ENCODE results near the gene ZC3H15. TPM values are rescaled to one million over a fixed set of nuclear protein-coding genes. Genes with fewer than 3 reads are reported as not detected.

Gene ZC3H15
- total RNA-seq, 1 experiment from 2014 or later: 86.5 TPM

DNA sequence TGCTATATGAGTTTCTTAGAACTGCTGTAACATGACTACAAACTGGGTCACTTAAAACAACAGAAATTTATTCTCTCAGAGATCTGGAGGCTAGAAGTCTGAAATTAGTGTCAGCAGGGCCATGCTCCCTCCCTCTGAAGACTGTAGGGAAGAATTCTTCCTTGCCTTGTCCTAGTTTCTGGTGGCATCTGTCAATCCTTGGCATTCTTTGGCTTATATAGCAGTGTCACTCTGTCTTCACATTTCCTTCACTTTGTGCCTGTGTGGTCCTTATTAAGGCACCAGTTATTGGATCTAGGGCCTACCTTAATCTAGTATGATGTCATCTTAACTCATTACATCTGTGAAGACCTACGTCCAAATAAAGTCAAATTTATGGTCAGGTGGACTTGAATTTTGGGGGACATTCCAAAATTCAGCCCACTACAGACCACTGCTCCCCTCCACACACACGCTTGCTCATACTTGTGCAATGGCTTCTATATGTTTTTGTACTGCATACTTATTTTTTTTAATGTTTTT lies 7.6 kb downstream of the ZC3H15 start:
- no peaks in the 10 kb centered on the region for H3K9me3 Mint-ChIP-seq (ENCODE audit: low read depth, unreplicated experiment)
- TF ChIP-seq, protein P1, sequence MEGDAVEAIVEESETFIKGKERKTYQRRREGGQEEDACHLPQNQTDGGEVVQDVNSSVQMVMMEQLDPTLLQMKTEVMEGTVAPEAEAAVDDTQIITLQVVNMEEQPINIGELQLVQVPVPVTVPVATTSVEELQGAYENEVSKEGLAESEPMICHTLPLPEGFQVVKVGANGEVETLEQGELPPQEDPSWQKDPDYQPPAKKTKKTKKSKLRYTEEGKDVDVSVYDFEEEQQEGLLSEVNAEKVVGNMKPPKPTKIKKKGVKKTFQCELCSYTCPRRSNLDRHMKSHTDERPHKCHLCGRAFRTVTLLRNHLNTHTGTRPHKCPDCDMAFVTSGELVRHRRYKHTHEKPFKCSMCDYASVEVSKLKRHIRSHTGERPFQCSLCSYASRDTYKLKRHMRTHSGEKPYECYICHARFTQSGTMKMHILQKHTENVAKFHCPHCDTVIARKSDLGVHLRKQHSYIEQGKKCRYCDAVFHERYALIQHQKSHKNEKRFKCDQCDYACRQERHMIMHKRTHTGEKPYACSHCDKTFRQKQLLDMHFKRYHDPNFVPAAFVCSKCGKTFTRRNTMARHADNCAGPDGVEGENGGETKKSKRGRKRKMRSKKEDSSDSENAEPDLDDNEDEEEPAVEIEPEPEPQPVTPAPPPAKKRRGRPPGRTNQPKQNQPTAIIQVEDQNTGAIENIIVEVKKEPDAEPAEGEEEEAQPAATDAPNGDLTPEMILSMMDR (IDR thresholded peaks at IDR 0.05; ENCODE audit: unreplicated experiment): no peak
- H3K4me1 Mint-ChIP-seq (ENCODE audit: low read depth, unreplicated experiment): peaks cover 60% of the 10 kb centered on the region
- peaks cover 37% of the 10 kb centered on the region for H3K36me3 Mint-ChIP-seq (ENCODE audit: insufficient read depth, unreplicated experiment)
- DNase-seq: no peak
- BruUV-seq (replicated peaks): no TSS peak
- CTCF ChIA-PET: no interaction called here
- H3K27ac Mint-ChIP-seq (ENCODE audit: unreplicated experiment): peak overlapping the region; percentile 31
- intact Hi-C loops (cut with micrococcal nuclease; ENCODE audit: unreplicated experiment): no loop called here
- H3K4me3 Mint-ChIP-seq (ENCODE audit: low read depth, unreplicated experiment): no peak overlapping the region
- H3K27me3 Mint-ChIP-seq (ENCODE audit: unreplicated experiment): no peaks in the 10 kb centered on the region

DNA sequence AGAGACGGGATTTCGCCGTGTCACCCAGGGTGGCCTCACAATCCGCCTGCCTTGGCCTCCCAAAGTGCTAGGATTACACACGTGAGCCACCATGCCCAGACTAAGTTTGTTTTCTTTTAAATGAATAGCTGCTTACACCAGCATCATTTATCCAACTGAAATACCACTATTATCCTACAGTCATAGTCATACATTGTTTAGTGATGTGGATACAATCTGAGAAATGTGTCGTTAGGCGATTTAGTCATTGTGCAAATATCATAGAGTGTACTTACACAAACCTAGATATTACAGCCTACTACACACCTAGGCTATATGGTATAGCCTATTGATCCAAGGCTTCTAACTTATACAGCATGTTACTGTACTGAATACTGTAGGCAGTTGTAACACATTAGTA lies 10.3 kb downstream of the ZC3H15 start:
- CTCF ChIA-PET: no interaction called here
- H3K27ac Mint-ChIP-seq (ENCODE audit: unreplicated experiment): no peak overlapping the region
- intact Hi-C loops (cut with micrococcal nuclease; ENCODE audit: unreplicated experiment): no loop called here
- H3K9me3 Mint-ChIP-seq (ENCODE audit: low read depth, unreplicated experiment): no peaks in the 10 kb centered on the region
- peaks cover 40% of the 10 kb centered on the region for H3K4me1 Mint-ChIP-seq (ENCODE audit: low read depth, unreplicated experiment)
- no TSS peak for BruUV-seq (replicated peaks)
- H3K4me3 Mint-ChIP-seq (ENCODE audit: low read depth, unreplicated experiment): no peak overlapping the region
- H3K36me3 Mint-ChIP-seq (ENCODE audit: insufficient read depth, unreplicated experiment): peaks cover 52% of the 10 kb centered on the region
- no peak for DNase-seq
- no peaks in the 10 kb centered on the region for H3K27me3 Mint-ChIP-seq (ENCODE audit: unreplicated experiment)
- TF ChIP-seq, protein P1 (IDR thresholded peaks at IDR 0.05; ENCODE audit: unreplicated experiment): no peak

DNA sequence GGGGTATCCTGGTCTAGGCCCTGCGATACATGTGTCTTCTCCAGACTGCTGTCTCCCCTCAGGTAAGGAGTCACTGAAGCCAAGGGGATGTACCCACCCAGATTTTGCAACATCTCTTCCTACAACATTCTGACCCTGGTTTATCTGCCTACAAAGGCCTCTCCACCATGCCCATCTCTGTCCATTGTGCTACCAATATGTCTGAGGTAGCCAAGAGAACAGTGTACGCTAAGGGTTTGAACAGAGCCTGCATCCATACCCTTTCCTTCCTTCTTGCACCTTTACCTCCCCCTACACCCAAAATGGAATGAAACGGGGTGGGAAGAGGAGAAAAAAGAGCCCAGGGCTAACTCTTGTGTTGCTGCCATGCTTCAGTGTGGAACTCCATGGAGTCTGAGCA lies 11.9 kb downstream of the ZC3H15 start:
- Mint-ChIP-seq H3K4me1 (ENCODE audit: low read depth, unreplicated experiment) (peaks cover 25% of the 10 kb centered on the region), H3K9me3 (ENCODE audit: low read depth, unreplicated experiment) (no peaks in the 10 kb centered on the region), H3K27ac (ENCODE audit: unreplicated experiment) (no peak overlapping the region), H3K4me3 (ENCODE audit: low read depth, unreplicated experiment) (no peak overlapping the region), H3K27me3 (ENCODE audit: unreplicated experiment) (no peaks in the 10 kb centered on the region), H3K36me3 (ENCODE audit: insufficient read depth, unreplicated experiment) (peaks cover 56% of the 10 kb centered on the region)
- CTCF ChIA-PET: no interaction called here
- DNase-seq: no peak
- TF ChIP-seq, protein P1 (IDR thresholded peaks at IDR 0.05; ENCODE audit: unreplicated experiment): no peak
- intact Hi-C loops (cut with micrococcal nuclease; ENCODE audit: unreplicated experiment): no loop called here
- no TSS peak for BruUV-seq (replicated peaks)

DNA sequence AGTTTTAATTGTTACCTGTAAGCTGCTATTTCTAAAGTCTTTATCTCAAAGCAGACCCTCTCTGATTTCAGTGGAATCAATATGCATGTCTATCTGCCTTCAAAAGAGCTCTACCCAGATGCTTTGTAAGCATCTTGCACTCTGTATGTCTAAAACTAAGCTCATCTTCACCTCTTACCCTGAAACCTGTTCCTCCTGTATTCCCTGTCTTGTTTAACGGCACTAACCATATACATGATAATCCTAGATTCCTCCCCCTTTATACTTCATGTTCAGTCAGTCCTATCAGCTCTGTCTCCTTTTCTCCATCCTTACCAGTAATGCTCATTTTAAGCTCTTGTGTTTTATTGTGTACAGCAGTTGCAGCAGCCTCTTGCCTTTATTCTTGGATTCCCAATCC lies 12.8 kb downstream of the ZC3H15 start:
- Mint-ChIP-seq H3K4me3 (ENCODE audit: low read depth, unreplicated experiment) (no peak overlapping the region), H3K27me3 (ENCODE audit: unreplicated experiment) (no peaks in the 10 kb centered on the region), H3K9me3 (ENCODE audit: low read depth, unreplicated experiment) (no peaks in the 10 kb centered on the region), H3K36me3 (ENCODE audit: insufficient read depth, unreplicated experiment) (peaks cover 52% of the 10 kb centered on the region), H3K27ac (ENCODE audit: unreplicated experiment) (peak overlapping the region; percentile 11), H3K4me1 (ENCODE audit: low read depth, unreplicated experiment) (peaks cover 19% of the 10 kb centered on the region)
- no TSS peak for BruUV-seq (replicated peaks)
- TF ChIP-seq, protein P1 (IDR thresholded peaks at IDR 0.05; ENCODE audit: unreplicated experiment): no peak
- CTCF ChIA-PET: no interaction called here
- DNase-seq: no peak
- intact Hi-C loops (cut with micrococcal nuclease; ENCODE audit: unreplicated experiment): no loop called here
